Right lobe of liver (tissue), 4 donors: ENCODE measurements around the gene ROR2.

Source experiments
- CTCF ChIP-seq, 4 donors: fragments of 200-600 bp in 3 of 4; fragments of 450-650 bp in 1 of 4; IDR thresholded peaks; one replicate each; pipeline versions ENCODE4 v1.5.1 to v1.8.0; 2016 to 2022; ENCODE audit warnings: antibody characterized with exemption in 4 of 4, mild to moderate bottlenecking in 2 of 4
- POLR2A ChIP-seq: fragments of 450-650 bp; IDR thresholded peaks from one replicate; pipeline ENCODE4 v1.6.1; 2017; ENCODE audit warnings: antibody characterized with exemption, mild to moderate bottlenecking
- donor health status: DM: no; HTN: no; CAD: no.
- donor health status: DM: no; HTN: no; CAD: no.
- donor health status: DM: no; HTN: yes; CAD: no.

- no peak for TF ChIP-seq CTCF (IDR thresholded peaks at IDR 0.05)
- TF ChIP-seq POLR2A, result no peak
Observed at GRCh38 chr9:91730806-91731205, 219.2 kb downstream of the ROR2 start.
